Left kidney (tissue), 2 donors: ENCODE measurements around the gene METTL1. TPM values are rescaled to one million over a fixed set of nuclear protein-coding genes. Genes with fewer than 3 reads are reported as not detected.

Source experiments
- DNase-seq: peaks from one replicate; pipeline ENCODE4 v3.0.0-alpha.2; 2013
- polyA plus RNA-seq: library from polyadenylated mRNA; unstranded; fragments of 120-200 nt; gene quantifications from one replicate; pipeline ENCODE4 v1.2.1, GENCODE V29; 2013; ENCODE audit not compliant: insufficient read length

METTL1 gene
- polyA plus RNA-seq, 1 donor = 35.6 TPM

DNA sequence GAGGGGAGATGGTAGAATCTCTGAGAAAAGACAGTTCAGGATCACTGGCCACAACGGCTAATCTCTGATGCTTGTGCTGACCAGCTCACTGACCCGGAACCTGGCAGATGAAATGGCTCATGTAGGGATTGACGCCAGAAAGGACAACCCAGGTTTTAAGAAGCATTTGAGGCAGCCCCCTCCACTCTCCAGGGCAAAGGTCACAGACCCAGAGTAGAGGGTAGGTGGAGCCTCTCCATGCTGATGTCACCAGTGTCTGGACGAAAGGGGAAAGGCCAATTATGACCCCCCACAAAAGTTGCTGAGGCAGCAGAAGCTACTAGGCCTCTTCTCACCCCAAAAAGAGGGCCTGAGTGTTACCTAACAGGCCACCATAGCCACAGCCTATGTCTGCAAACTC, 1.2 kb downstream of the METTL1 start:
- no peak for DNase-seq

DNA sequence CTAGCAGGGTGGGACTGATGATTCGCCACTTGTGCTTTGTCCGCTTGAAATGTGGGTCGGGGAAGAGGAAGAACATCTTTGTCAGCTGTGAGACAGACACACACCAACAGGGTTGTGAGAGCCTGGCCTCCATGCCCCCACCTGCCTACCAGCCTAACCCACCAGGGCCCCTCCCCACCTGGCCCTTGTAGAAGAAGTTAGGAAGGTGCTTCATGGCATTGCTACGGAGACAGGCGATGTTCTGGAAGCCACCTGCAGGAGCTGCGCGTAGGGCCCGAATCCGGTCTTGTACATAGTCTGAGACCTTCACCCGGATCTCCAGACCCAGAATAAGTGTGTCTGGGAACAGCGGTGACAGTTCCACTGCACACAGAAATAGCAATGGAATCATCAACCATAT, 2.3 kb downstream of the METTL1 start:
- no peak for DNase-seq

GRCh38 chr12:57767876-57768275, 4.0 kb downstream of the METTL1 start:
- DNase-seq = no peak

GRCh38 chr12:57767305-57767698, 4.6 kb downstream of the METTL1 start:
- no peak for DNase-seq

- no peak for DNase-seq
Observed at GRCh38 chr12:57766464-57767304, 5.2 kb downstream of the METTL1 start, which contains the start of gene CYP27B1. Gene CYP27B1, minus strand, starts transcription at chr12:57767078. Its CDS starts 37 bp downstream, at chr12:57767041.

GRCh38 chr12:57765698-57766463, 6.0 kb downstream of the METTL1 start:
- no peak for DNase-seq

DNA sequence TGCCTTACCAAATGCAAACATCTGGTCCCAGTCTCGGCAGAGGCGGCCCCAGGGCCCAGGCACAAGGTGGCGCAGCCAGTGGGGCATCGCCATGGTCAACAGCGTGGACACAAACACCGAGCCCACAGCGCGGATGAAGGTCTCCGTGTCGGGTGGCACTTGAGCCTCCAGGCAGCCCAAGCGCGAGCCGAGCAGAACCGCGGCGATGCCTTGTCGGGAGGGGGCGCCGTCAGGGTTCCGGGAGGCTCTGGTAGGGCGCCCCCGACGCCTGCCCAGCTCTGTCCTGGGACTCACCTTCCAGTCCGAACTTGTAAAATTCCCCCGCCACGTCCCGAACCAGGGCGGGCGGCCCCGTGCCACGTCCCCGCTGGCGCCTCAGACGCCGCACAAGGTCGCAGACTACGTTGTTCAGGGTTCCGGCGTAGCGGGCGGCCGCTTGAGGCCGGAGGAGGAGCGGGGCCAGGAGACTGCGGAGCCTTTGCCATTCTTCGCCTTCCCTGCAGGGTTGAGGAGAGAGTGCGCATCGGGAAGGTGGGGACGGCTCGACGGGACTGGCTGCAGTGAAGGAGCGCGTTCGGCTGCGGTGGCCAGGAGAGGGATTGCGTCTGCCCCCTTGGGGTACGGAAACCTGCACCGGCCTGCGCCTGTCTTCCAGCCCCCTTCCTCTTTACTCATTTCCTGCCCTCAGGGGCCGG, 6.8 kb downstream of the METTL1 start:
- DNase-seq = no peak

- DNase-seq = no peak
Observed at GRCh38 chr12:57764662-57765002, 7.3 kb downstream of the METTL1 start.

DNA sequence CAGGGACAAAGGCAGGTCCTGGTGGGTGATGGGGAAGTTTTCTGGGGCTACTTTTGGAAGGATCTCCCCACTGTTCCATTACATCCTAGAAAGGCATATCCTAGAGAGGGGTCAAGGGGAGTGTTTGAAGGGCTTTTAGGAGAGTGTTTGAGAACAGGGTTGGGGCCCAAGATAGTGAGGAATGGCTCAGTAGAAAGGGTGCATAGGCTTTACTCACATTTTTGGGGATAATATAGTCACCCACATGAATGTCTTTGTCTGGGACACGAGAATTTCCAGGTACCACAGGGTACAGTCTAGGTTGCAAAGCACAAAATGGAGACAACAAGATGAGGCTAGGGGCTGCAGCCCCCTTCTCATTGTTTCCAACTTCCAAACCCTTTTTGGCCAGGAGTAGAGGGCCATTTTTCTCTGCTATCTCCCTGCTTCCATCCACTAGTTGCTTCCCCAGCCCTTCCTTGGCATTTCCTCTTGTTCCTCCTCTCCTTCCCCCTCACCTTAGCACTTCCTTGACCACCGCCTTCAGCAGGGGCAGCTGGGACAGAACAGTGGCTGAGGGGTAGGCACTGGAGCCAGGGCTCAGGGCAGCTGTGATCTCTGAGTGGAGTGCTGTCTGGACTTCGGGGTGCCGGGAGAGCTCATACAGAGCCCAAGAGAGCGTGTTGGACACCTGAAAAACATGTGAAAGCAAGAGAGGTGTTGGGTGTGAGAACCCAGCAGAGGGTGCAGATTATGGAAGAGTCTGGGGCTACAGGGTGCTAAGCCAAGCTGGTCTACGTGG, 7.8 kb downstream of the METTL1 start:
- DNase-seq = no peak

DNA sequence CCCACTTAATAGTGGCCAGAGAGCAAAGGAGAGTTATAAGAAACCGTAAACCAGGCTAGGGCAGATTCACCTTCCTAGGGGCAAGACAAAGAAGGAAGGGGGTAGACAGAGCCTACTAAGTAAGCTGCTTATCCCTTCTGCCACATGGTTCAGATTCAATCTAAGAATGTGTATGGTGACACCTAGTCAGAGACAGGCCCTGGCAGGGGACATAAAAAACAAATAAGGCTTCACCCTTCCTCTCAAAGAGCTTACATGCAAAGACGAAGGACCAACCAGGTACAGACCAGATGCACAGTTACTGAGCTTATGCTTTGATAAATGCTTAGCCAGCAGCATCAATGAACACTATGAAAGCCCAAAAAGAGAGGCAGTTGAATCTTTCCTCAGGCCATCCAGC, 9.4 kb downstream of the METTL1 start:
- no peak for DNase-seq

- no peak for DNase-seq
Observed at GRCh38 chr12:57761391-57761998, 10.4 kb downstream of the METTL1 start.

- DNase-seq = no peak
Observed at GRCh38 chr12:57760347-57760982, 11.4 kb downstream of the METTL1 start.

DNA sequence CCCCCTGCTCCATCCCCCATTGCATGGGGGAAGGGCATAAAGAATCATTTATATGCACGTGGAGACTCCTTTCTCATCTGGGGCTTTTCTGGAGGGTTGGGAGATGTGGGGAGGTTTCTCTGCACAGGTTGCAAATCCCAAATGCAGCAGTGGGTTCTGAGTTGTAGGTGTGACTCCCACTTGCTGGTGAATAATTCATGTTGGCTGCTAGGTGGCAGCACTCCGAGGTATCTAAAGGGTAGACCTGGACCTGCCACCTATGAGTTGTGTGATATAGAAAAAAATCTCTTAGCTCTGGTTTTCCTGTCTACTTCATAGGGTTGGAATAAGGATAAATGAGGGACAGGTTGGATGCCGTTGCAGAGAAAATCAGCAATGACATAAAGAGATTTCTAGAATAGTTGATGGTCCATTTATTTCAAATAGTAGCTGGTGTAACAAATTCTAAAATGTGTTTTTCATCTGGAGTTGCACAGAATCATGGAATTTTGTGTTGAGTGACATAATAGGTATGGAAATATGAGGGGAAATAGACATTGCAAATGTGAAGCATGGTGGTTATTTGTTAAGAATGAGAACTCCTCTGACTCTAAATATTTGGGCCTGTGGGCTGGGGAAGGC, 12.4 kb downstream of the METTL1 start:
- no peak for DNase-seq

DNA sequence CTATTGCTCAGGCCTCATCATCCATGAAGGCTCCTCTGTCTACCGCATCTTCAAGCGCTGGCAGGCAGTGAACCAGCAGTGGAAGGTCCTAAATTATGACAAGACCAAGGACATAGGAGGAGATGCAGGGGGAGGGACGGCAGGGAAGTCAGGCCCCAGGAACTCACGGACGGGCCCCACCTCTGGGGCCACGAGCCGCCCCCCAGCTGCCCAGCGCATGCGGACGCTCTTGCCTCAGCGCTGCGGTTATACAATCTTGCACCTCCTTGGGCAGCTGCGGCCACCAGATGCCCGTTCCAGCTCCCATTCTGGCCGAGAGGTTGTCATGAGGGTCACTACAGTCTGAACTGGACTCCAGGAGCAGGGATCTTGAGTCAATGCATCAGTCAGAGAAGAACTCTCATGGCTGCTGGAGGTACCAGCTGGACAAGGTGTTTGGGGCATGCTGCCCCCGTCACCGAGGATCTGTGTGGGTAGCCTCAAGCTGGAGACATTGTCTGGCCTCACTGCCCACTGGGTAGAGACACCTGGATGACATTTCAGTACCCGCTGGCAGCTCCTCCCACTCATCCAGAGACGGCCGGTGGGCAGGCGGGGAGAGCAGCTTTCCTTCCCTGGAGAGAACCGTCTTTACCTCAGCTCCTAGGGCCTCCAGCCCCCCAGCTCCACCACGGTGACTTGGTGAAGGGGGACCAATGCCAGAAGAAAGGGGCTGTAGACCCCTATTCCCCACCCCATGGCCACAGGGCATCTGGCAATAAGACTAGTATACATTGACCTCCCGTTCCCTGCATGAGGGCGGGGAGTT, 13.1 kb downstream of the METTL1 start:
- DNase-seq = no peak

GRCh38 chr12:57757771-57758170, 14.1 kb downstream of the METTL1 start:
- DNase-seq = no peak

- DNase-seq = no peak
Observed at GRCh38 chr12:57756406-57757341, 15.2 kb downstream of the METTL1 start.

GRCh38 chr12:57755454-57756372, 16.2 kb downstream of the METTL1 start:
- no peak for DNase-seq

DNA sequence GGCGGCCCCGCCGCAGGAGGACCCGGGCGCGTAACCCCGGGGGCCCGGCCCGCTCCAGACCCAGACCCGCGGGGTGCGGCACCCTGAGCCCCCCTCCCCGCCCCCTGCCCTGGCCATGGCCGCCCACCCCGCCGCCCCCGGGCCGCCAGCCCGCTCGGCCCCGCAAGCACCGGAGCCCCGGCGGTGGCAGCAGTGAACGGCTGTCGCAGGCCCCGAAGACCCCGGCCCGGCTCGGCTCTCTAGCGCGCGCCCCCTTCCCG, 16.8 kb downstream of the METTL1 start:
- DNase-seq = no peak
